Measurements from ENCODE around the gene RCBTB1. TPM values are rescaled to one million over a fixed set of nuclear protein-coding genes. Genes with fewer than 3 reads are reported as not detected.
"Not testable (repeated sequence)": the region's sequence is repeated elsewhere in the genome, so short reads cannot be mapped to it uniquely, and the experiment has no call there.

The RCBTB1 gene
- polyA plus RNA-seq, 1 donor = 21.2 TPM

GRCh38 chr13:49586717-49587116 is 1.4 kb upstream of the RCBTB1 start:
- no peaks in the 10 kb centered on the region for H3K9me3 ChIP-seq (ENCODE audit: control insufficient read depth, low read depth, low read length)
- H3K36me3 ChIP-seq (ENCODE audit: control insufficient read depth, insufficient read depth, low read length) = no peaks in the 10 kb centered on the region
- 100% methylated on average over 1 of the region's 3 CpGs for WGBS (ENCODE audit: insufficient coverage, low lambda C conversion rate)
- DNase-seq = no peak
- H3K4me1 ChIP-seq (ENCODE audit: control insufficient read depth, insufficient read depth, low read length) = no peaks in the 10 kb centered on the region
- no peaks in the 10 kb centered on the region for H3K27me3 ChIP-seq (ENCODE audit: control insufficient read depth, insufficient read depth, low read length)
- H3K27ac ChIP-seq (ENCODE audit: low read length) = no peak overlapping the region
- no peak overlapping the region for H3K4me3 ChIP-seq (ENCODE audit: low read length)

DNA sequence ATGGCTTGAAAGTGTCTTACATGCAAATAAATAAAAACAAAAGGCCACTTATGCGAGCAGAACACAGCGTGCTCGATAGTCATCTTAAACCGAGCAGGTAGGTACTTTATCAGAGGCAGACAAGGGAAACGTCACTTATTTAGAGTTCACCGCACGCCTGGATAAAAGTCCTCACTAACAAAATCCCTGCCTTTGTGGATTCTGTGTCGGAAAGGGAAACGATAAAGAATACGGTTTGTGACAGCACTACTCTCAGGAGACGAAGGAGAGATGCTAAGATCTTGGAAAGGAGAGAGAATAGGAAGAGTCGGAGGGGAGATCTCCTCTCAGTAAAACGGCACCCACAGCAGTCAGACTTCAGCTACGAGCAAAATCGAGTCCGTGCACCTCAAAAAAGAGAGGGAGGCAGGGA is 581 bp downstream of the RCBTB1 start:
- H3K36me3 ChIP-seq (ENCODE audit: control insufficient read depth, insufficient read depth, low read length) = peaks cover 7% of the 10 kb centered on the region
- H3K27ac ChIP-seq (ENCODE audit: low read length) = no peak overlapping the region
- H3K4me3 ChIP-seq (ENCODE audit: low read length) = peak overlapping the region; percentile 78
- H3K9me3 ChIP-seq (ENCODE audit: control insufficient read depth, low read depth, low read length) = no peaks in the 10 kb centered on the region
- H3K4me1 ChIP-seq (ENCODE audit: control insufficient read depth, insufficient read depth, low read length) = no peaks in the 10 kb centered on the region
- 0% methylated on average over 5 of the region's 16 CpGs for WGBS (ENCODE audit: insufficient coverage, low lambda C conversion rate)
- H3K27me3 ChIP-seq (ENCODE audit: control insufficient read depth, insufficient read depth, low read length) = no peaks in the 10 kb centered on the region
- DNase-seq = peak in 1 of 2 donors; percentile 41

DNA sequence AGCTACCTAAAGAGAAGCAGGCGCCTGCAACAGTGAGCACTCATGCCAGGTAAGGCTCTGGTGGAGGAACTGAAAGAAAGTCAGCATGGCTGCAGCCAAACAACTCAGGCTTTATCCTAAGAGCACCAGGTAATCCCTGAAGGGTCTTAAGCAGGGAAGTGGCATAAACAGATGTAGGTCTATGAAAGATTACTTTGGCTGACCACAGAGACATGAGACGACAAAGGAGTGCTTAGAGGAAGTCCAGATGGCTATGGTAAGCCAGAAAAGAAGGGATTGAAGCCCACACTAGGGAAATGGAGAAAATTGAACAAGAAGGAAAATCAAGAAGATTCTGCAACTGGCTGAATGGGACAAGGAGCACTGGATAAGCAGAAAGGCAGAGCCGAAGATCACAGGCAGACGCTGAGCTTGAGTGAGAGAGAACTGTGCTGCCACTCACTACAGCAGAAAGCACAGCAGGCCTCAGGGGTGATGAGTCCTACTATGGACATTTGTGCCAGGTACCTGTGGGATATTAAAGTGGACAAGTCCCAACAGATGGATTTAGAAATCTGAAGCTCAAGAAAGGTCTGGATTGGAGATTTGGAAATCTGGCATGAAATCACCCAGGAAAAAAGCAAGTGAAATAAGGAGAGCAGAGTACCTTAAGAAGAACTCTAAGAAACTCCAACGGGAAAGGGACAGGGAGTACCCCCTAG is 4.2 kb downstream of the RCBTB1 start:
- H3K27me3 ChIP-seq (ENCODE audit: control insufficient read depth, insufficient read depth, low read length) = no peaks in the 10 kb centered on the region
- H3K9me3 ChIP-seq (ENCODE audit: control insufficient read depth, low read depth, low read length) = no peaks in the 10 kb centered on the region
- no peak for DNase-seq
- H3K27ac ChIP-seq (ENCODE audit: low read length) = no peak overlapping the region
- H3K4me1 ChIP-seq (ENCODE audit: control insufficient read depth, insufficient read depth, low read length) = no peaks in the 10 kb centered on the region
- peaks cover 12% of the 10 kb centered on the region for H3K36me3 ChIP-seq (ENCODE audit: control insufficient read depth, insufficient read depth, low read length)
- WGBS (ENCODE audit: insufficient coverage, low lambda C conversion rate) = 90% methylated on average over 2 of the region's 5 CpGs
- no peak overlapping the region for H3K4me3 ChIP-seq (ENCODE audit: low read length)

DNA sequence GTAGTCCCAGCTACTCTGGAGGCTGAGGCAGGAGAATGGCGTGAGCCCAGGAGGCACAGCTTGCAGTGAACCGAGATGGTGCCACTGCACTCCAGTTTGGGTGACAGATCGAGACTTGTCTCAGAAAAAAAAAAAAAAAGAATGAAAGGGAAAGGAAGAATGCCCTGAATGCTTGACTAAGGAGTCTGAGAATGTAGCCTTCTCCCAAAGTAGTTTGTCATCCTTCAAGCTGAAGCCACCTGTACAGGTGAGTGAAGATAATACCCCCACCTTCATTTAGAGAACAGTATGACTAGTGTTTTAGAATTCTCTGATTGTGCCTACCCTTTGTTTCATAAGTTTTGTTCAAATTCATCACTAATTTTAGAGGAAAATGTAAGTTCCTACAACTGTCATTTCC is 5.9 kb downstream of the RCBTB1 start:
- peaks cover 12% of the 10 kb centered on the region for H3K36me3 ChIP-seq (ENCODE audit: control insufficient read depth, insufficient read depth, low read length)
- H3K27me3 ChIP-seq (ENCODE audit: control insufficient read depth, insufficient read depth, low read length) = no peaks in the 10 kb centered on the region
- H3K4me3 ChIP-seq (ENCODE audit: low read length) = no peak overlapping the region
- no peak for DNase-seq
- no CpG with 5 or more reads among the region's 3 CpGs for WGBS (ENCODE audit: insufficient coverage, low lambda C conversion rate)
- no peaks in the 10 kb centered on the region for H3K9me3 ChIP-seq (ENCODE audit: control insufficient read depth, low read depth, low read length)
- H3K27ac ChIP-seq (ENCODE audit: low read length) = no peak overlapping the region
- H3K4me1 ChIP-seq (ENCODE audit: control insufficient read depth, insufficient read depth, low read length) = no peaks in the 10 kb centered on the region

DNA sequence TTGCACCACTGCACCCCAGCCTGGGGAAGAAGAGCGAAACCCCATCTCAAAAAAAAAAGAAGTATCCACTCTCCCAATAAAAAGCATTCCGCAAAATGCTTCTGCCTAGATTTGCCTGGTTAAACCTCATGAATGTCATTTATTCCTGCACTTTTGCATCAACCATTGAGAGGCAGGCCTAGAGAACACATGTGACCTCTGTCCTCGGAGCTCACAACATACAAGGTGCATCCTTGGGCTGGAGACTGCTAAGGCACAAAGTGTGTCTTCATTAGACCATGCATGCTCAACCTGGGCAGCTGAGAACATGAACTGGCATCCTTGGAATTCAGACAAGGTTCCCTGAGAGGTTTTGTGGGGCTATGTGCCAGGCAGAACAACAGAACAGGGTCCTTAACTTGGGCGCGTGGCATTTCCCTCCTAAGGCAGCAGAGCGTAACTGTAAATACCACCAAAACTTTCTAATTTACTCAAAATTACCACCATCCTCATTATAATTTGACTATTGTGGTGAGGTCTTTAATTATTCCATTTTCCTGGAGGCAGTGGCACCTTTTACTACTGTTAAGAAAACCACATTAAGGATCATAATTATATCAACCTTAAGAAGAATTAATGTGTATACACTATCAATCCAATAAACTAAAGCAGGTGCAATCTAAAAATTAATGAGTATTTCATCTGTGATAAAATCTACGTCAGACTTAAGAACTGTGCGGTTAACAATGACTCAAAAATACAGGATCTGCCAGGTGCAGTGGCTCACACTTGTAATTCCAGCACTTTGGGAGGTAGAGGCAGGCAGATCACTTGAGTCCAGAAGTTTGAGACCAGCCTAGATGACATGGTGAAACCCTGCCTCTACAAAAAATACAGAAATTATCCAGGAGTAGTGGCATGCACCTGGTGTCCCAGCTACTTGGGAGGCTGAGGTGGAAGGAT is 13.8 kb downstream of the RCBTB1 start:
- Histone ChIP-seq H3K4me1 (ENCODE audit: control insufficient read depth, insufficient read depth, low read length) (no peaks in the 10 kb centered on the region), H3K9me3 (ENCODE audit: control insufficient read depth, low read depth, low read length) (no peaks in the 10 kb centered on the region), H3K27ac (ENCODE audit: low read length) (no peak overlapping the region), H3K27me3 (ENCODE audit: control insufficient read depth, insufficient read depth, low read length) (no peaks in the 10 kb centered on the region), H3K4me3 (ENCODE audit: low read length) (no peak overlapping the region), H3K36me3 (ENCODE audit: control insufficient read depth, insufficient read depth, low read length) (peaks cover 2% of the 10 kb centered on the region)
- 100% methylated on average over 3 of the region's 8 CpGs for WGBS (ENCODE audit: insufficient coverage, low lambda C conversion rate)
- no peak for DNase-seq

DNA sequence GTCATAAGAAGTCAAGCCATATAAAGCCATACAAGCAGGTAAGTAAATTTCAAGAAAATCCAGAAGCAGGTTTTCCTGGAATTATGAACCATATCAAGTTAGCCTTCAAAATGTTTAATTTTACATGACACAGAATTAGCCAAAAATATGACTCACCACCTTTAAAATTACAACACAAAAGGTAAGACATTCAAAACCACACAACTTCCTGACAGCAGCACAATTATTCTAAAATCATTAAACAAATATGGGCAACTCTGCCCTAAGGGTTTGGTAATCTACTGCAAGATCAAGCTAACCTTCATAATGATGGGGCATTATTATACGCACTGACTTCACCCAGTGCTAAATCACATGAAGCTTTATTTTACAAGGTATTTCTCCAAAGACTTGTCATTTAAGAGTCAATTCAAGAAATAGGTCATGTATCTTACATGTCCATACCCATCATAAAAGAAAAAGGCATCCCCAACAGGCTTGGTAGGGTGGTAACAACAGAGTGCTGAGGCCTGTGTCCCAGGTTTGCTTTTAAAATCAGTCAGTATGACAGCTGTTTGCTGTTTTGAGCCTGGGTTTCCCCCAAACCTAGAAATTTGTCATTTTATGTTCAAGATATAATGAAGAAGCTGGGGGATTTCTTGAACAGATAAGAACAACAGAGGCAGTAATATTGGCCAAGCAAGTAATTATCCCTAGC is 15.2 kb downstream of the RCBTB1 start:
- no CpG with 5 or more reads among the region's 1 CpG for WGBS (ENCODE audit: insufficient coverage, low lambda C conversion rate)
- Histone ChIP-seq H3K36me3 (ENCODE audit: control insufficient read depth, insufficient read depth, low read length) (peaks cover 6% of the 10 kb centered on the region), H3K27me3 (ENCODE audit: control insufficient read depth, insufficient read depth, low read length) (no peaks in the 10 kb centered on the region), H3K4me3 (ENCODE audit: low read length) (no peak overlapping the region), H3K4me1 (ENCODE audit: control insufficient read depth, insufficient read depth, low read length) (no peaks in the 10 kb centered on the region), H3K9me3 (ENCODE audit: control insufficient read depth, low read depth, low read length) (no peaks in the 10 kb centered on the region), H3K27ac (ENCODE audit: low read length) (no peak overlapping the region)
- no peak for DNase-seq

DNA sequence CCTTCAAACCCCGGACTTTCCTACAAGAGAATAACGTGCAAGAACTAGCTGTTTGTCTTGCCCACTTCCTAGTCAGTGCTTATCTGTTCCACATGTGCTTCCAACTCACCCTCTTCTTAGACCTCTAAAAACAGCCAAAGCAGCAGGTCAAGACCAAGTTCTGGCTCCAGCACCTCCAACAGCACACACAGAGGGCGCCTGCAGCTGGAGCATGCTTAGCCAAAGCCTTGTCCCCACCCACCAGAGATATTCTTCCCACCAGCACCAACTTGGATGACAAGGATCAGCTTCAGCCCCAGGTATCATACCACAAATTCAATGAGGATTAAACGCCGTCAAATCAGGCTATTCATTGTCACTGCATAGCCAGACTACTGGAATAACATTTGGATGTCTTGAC is 17.9 kb downstream of the RCBTB1 start:
- H3K27me3 ChIP-seq (ENCODE audit: control insufficient read depth, insufficient read depth, low read length) = no peaks in the 10 kb centered on the region
- H3K36me3 ChIP-seq (ENCODE audit: control insufficient read depth, insufficient read depth, low read length) = peaks cover 9% of the 10 kb centered on the region
- H3K4me1 ChIP-seq (ENCODE audit: control insufficient read depth, insufficient read depth, low read length) = no peaks in the 10 kb centered on the region
- H3K4me3 ChIP-seq (ENCODE audit: low read length) = no peak overlapping the region
- no peak overlapping the region for H3K27ac ChIP-seq (ENCODE audit: low read length)
- H3K9me3 ChIP-seq (ENCODE audit: control insufficient read depth, low read depth, low read length) = no peaks in the 10 kb centered on the region
- DNase-seq = no peak
- WGBS (ENCODE audit: insufficient coverage, low lambda C conversion rate) = no CpG with 5 or more reads among the region's 5 CpGs

GRCh38 chr13:49566461-49566860 is 18.9 kb downstream of the RCBTB1 start:
- no peaks in the 10 kb centered on the region for H3K9me3 ChIP-seq (ENCODE audit: control insufficient read depth, low read depth, low read length)
- no peak overlapping the region for H3K27ac ChIP-seq (ENCODE audit: low read length)
- no peak for DNase-seq
- no peak overlapping the region for H3K4me3 ChIP-seq (ENCODE audit: low read length)
- 100% methylated on average over 2 of the region's 4 CpGs for WGBS (ENCODE audit: insufficient coverage, low lambda C conversion rate)
- H3K36me3 ChIP-seq (ENCODE audit: control insufficient read depth, insufficient read depth, low read length) = peaks cover 9% of the 10 kb centered on the region
- H3K4me1 ChIP-seq (ENCODE audit: control insufficient read depth, insufficient read depth, low read length) = no peaks in the 10 kb centered on the region
- H3K27me3 ChIP-seq (ENCODE audit: control insufficient read depth, insufficient read depth, low read length) = no peaks in the 10 kb centered on the region

GRCh38 chr13:49565461-49565860 is 19.9 kb downstream of the RCBTB1 start:
- H3K4me1 ChIP-seq (ENCODE audit: control insufficient read depth, insufficient read depth, low read length); H3K9me3 ChIP-seq (ENCODE audit: control insufficient read depth, low read depth, low read length); H3K27me3 ChIP-seq (ENCODE audit: control insufficient read depth, insufficient read depth, low read length); H3K27ac ChIP-seq (ENCODE audit: low read length); DNase-seq; H3K4me3 ChIP-seq (ENCODE audit: low read length); H3K36me3 ChIP-seq (ENCODE audit: control insufficient read depth, insufficient read depth, low read length): not testable (repeated sequence)
- no CpG with 5 or more reads among the region's 25 CpGs for WGBS (ENCODE audit: insufficient coverage, low lambda C conversion rate)

GRCh38 chr13:49563516-49563915 is 21.8 kb downstream of the RCBTB1 start:
- Histone ChIP-seq H3K4me1 (ENCODE audit: control insufficient read depth, insufficient read depth, low read length) (peaks cover 4% of the 10 kb centered on the region), H3K36me3 (ENCODE audit: control insufficient read depth, insufficient read depth, low read length) (peaks cover 15% of the 10 kb centered on the region), H3K4me3 (ENCODE audit: low read length) (no peak overlapping the region), H3K27ac (ENCODE audit: low read length) (no peak overlapping the region), H3K27me3 (ENCODE audit: control insufficient read depth, insufficient read depth, low read length) (no peaks in the 10 kb centered on the region), H3K9me3 (ENCODE audit: control insufficient read depth, low read depth, low read length) (no peaks in the 10 kb centered on the region)
- no CpG with 5 or more reads among the region's 5 CpGs for WGBS (ENCODE audit: insufficient coverage, low lambda C conversion rate)
- no peak for DNase-seq
